Nephron (organoid): ENCODE results near the gene ZNF26.

Experiments
- H3K27ac Mint-ChIP-seq, 3 experiments: 2 replicates each; pipeline ENCODE4 v1.8.0; 2020; ENCODE audit warnings: mixed read lengths in 3 of 3, mild to moderate bottlenecking in 2 of 3, moderate library complexity in 1 of 3
- H3K27me3 Mint-ChIP-seq: 2 replicates; pipeline ENCODE4 v1.8.0; 2021; ENCODE audit warnings: low read depth, mild to moderate bottlenecking, moderate library complexity, mixed read lengths
- H3K36me3 Mint-ChIP-seq: 2 replicates; pipeline ENCODE4 v1.8.0; 2020; ENCODE audit warnings: low read depth, mixed read lengths
- H3K4me1 Mint-ChIP-seq: 2 replicates; pipeline ENCODE4 v1.8.0; 2020; ENCODE audit warnings: mixed read lengths
- H3K4me3 Mint-ChIP-seq, 3 experiments: 2 replicates each; pipeline ENCODE4 v1.8.0; 2020; ENCODE audit warnings: mild to moderate bottlenecking in 3 of 3, mixed read lengths in 3 of 3, moderate library complexity in 2 of 3
- H3K9me3 Mint-ChIP-seq: 2 replicates; pipeline ENCODE4 v1.8.0; 2020; ENCODE audit warnings: mixed read lengths
- CTCF ChIP-seq, 3 experiments: fragments of 200-600 bp; sonication (generic); IDR thresholded peaks; one replicate each; pipeline ENCODE4 v1.5.0; 2021; ENCODE audit warnings: antibody characterized with exemption in 3 of 3; ENCODE audit not compliant: unreplicated experiment in 3 of 3

ZNF26 gene

GRCh38 chr12:133046698-133047097 lies 60.5 kb downstream of the ZNF26 start:
- H3K4me3 Mint-ChIP-seq = no peak overlapping the region
- peaks cover 90% of the 10 kb centered on the region for H3K9me3 Mint-ChIP-seq
- no peak overlapping the region for H3K27ac Mint-ChIP-seq
- peaks cover 100% of the 10 kb centered on the region for H3K36me3 Mint-ChIP-seq
- no peak for TF ChIP-seq CTCF (IDR thresholded peaks at IDR 0.05; ENCODE audit: unreplicated experiment in 3 of 3)
- peaks cover 3% of the 10 kb centered on the region for H3K27me3 Mint-ChIP-seq
- no peaks in the 10 kb centered on the region for H3K4me1 Mint-ChIP-seq

GRCh38 chr12:133057446-133057845 lies 71.3 kb downstream of the ZNF26 start:
- no peak for TF ChIP-seq CTCF (IDR thresholded peaks at IDR 0.05; ENCODE audit: unreplicated experiment in 3 of 3)
- H3K27ac Mint-ChIP-seq = no peak overlapping the region
- no peaks in the 10 kb centered on the region for H3K4me1 Mint-ChIP-seq
- peak overlapping the region in 1 of 3 experiments; percentile 27 for H3K4me3 Mint-ChIP-seq
- peaks cover 99% of the 10 kb centered on the region for H3K36me3 Mint-ChIP-seq
- H3K9me3 Mint-ChIP-seq = peaks cover 78% of the 10 kb centered on the region
- peaks cover 4% of the 10 kb centered on the region for H3K27me3 Mint-ChIP-seq

DNA sequence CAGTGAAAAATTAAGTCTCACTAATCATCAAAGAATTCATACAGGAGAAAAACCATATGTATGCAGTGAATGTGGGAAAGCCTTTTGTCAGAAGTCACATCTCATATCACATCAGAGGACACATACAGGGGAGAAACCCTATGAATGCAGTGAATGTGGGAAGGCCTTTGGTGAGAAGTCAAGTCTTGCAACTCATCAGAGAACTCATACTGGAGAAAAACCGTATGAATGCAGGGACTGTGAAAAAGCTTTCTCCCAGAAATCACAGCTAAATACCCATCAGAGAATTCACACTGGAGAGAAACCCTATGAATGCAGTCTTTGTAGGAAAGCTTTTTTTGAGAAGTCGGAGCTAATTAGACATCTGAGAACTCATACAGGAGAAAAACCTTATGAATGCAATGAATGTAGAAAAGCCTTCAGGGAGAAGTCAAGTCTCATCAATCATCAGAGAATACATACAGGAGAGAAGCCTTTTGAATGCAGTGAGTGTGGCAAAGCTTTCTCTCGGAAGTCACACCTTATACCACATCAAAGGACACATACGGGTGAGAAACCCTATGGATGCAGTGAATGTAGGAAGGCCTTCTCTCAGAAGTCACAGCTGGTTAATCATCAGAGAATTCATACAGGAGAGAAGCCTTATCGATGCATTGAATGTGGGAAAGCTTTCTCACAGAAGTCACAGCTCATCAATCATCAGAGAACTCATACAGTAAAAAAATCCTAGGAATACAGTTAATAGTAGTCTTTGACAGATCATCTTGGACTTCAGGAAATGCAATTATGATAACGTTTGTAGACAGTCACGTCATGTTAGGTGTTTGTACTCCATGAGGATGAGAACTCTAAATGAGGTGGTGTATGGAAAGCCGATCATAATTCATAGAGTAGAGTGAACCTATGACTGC lies 72.3 kb downstream of the ZNF26 start:
- TF ChIP-seq CTCF (IDR thresholded peaks at IDR 0.05; ENCODE audit: unreplicated experiment in 3 of 3) = no peak
- Mint-ChIP-seq H3K4me3 (no peak overlapping the region), H3K36me3 (peaks cover 99% of the 10 kb centered on the region), H3K9me3 (peaks cover 78% of the 10 kb centered on the region), H3K27ac (no peak overlapping the region), H3K27me3 (peaks cover 4% of the 10 kb centered on the region), H3K4me1 (no peaks in the 10 kb centered on the region)

- Mint-ChIP-seq H3K36me3 (peaks cover 89% of the 10 kb centered on the region), H3K4me3 (no peak overlapping the region), H3K27ac (no peak overlapping the region), H3K27me3 (peaks cover 4% of the 10 kb centered on the region), H3K9me3 (peaks cover 86% of the 10 kb centered on the region), H3K4me1 (no peaks in the 10 kb centered on the region)
- TF ChIP-seq CTCF (IDR thresholded peaks at IDR 0.05; ENCODE audit: unreplicated experiment in 3 of 3) = no peak
These were observed 75.8 kb downstream of the ZNF26 start for GRCh38 chr12:133061954-133062353.

- H3K27ac Mint-ChIP-seq = no peak overlapping the region
- TF ChIP-seq CTCF (IDR thresholded peaks at IDR 0.05; ENCODE audit: unreplicated experiment in 3 of 3) = no peak
- peaks cover 73% of the 10 kb centered on the region for H3K36me3 Mint-ChIP-seq
- no peaks in the 10 kb centered on the region for H3K4me1 Mint-ChIP-seq
- H3K27me3 Mint-ChIP-seq = no peaks in the 10 kb centered on the region
- H3K9me3 Mint-ChIP-seq = peaks cover 81% of the 10 kb centered on the region
- no peak overlapping the region for H3K4me3 Mint-ChIP-seq
These were observed 77.4 kb downstream of the ZNF26 start for GRCh38 chr12:133063556-133063955.

- Mint-ChIP-seq H3K36me3 (peaks cover 20% of the 10 kb centered on the region), H3K4me1 (no peaks in the 10 kb centered on the region), H3K4me3 (no peak overlapping the region), H3K27ac (no peak overlapping the region), H3K27me3 (no peaks in the 10 kb centered on the region), H3K9me3 (peaks cover 51% of the 10 kb centered on the region)
- no peak for TF ChIP-seq CTCF (IDR thresholded peaks at IDR 0.05; ENCODE audit: unreplicated experiment in 3 of 3)
These were observed 87.7 kb downstream of the ZNF26 start for GRCh38 chr12:133073836-133074235.
